ENCODE data around the gene BNC2.

BNC2 gene

DNA sequence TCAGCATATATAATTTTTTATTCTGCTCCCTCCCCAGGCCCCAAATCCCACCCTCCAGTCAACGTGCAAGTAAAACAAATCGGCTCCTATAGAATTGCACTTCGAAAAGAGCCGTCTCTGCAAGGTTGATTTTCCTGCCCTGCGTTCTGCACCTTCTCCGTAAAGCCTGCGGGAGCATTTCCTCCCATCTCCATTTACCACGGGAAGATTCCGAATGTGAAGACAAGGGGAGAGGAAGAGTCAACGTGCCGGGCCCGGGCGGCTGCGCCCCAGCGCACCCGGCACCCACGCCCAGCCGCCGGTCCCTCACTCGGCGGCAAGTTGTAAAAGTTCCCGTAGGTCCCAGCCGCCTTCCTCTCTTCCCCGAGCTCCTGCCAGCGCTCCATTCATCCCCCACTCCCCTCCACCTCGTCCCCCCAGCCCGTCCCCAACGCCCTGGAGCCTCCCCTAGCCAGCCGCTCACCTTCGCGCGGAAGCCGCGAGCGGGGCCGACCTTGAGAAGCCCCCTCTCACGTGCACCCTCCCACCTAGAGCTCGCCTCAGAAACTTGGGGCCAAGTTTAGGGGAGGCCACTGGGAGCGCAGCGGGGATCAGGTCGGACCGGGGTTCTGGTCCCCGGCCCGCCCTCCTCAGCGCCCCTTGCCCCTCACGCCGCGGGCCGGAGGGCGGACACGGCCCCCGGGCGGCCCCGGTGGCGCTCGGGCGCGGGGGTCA lies 431 bp downstream of the BNC2 start:
- in situ Hi-C loops (cut with MboI; ENCODE audit: low sequenced_read_pairs), result no loop called here

GRCh38 chr9:16869131-16869881 lies 1.2 kb downstream of the BNC2 start:
- in situ Hi-C loops (cut with MboI; ENCODE audit: low sequenced_read_pairs), result no loop called here

GRCh38 chr9:16868701-16869100 lies 1.8 kb downstream of the BNC2 start:
- in situ Hi-C loops (cut with MboI; ENCODE audit: low sequenced_read_pairs), result no loop called here

DNA sequence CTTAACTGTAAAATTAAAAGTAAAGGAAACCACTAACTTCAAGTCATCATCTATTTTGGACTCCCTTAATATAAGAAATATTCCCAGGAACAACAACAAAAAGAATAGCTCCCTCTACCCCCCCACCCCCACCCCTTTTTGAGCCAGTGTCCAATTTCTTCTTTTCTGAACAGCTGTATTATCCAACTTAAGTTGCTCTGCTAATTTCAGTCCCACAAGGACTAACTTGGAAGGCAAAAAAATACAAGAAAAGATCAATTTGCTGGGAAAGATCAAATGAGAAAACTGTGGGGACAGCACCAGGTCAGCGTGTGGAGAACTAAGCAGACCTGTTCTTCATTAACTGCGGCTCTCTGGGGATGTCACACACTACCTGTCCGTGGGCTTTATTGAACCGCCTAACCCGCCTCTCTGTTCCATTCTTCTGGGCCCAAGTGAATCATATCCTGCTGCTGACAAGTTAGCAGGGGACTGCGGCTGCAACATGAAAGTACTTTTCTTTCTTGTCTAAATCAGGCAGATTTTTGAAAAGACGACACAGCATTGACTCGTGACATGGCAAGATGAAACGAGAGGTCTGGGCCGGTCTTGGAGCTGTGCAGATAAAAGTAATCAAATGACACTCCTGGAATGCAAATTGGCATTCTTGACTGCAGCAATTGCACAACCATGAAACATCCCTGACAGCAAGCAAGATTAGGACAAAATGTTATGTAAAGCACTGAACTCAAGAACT lies 2.7 kb downstream of the BNC2 start:
- in situ Hi-C loops (cut with MboI; ENCODE audit: low sequenced_read_pairs), result no loop called here

DNA sequence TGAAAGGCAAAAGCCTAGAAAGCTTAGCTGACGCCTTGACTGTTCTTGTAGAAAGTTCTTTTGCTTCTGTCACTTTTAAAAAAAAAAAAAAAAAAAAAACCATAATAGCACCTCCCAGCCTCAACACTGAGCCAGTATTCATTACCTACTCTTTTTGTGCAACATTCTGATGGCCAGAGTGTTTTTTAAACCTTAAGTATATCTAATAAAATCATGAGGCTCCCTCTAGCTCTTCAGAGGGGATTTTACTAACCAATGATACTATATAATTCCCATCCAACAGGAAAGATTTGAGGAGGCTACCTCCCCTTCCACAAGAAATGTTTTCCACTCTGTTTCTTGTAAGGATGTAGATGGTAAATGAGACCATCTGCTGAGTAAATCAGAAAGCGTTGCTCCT lies 3.9 kb downstream of the BNC2 start:
- in situ Hi-C loops (cut with MboI; ENCODE audit: low sequenced_read_pairs), result no loop called here

GRCh38 chr9:16864649-16865434 lies 5.6 kb downstream of the BNC2 start:
- in situ Hi-C loops (cut with MboI; ENCODE audit: low sequenced_read_pairs), result no loop called here

DNA sequence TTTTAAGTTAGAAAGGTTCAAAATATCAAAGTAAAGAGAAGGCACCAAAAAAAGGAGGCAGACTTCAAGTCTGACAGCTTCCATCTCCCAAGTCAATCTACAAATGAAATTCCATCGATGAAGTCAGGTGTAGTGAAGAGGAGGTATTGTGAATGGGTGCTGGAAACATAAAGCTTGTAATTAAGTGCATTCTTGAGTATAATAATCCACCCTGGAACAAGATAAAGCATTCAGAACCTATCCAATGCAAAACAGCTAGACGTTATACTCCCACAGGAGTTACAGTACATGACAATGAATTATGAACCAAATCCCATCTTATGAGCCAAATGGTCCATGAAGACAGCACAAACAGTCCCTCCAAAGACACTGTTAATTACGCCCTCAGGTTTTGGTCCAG lies 22.3 kb downstream of the BNC2 start:
- in situ Hi-C loops (cut with MboI; ENCODE audit: low sequenced_read_pairs), result no loop called here

GRCh38 chr9:16846986-16847385 lies 23.5 kb downstream of the BNC2 start:
- in situ Hi-C loops (cut with MboI; ENCODE audit: low sequenced_read_pairs), result no loop called here

- in situ Hi-C loops (cut with MboI; ENCODE audit: low sequenced_read_pairs), result no loop called here
Observed at GRCh38 chr9:16846367-16846766, 24.1 kb downstream of the BNC2 start.

- in situ Hi-C loops (cut with MboI; ENCODE audit: low sequenced_read_pairs), result no loop called here
Observed at GRCh38 chr9:16834817-16835216, 35.7 kb downstream of the BNC2 start.

DNA sequence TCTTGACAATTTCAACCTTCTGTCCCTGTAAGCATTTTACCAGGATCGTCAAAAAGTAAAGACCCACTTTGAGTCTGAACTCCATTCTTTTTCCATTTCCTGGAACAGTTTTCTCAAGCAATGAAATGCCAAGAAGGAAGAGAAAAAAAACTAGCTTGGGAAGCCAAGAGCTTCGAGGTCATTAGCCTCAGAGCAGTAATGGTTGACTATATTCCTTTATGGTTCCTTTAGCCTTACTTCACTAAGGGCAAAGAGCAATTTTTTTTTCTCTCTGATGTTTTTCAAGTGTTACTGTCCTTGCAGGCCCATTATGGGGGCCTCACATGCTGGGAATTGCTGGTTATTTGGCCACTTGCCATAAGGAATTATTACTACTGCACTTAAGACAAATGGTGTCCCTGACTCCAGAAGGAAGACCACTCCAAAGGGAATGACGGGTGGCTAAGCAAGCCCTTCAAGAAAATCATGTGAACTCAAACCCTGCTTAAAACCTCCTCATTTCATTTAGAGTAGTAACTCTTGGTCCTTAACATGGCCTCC lies 37.1 kb downstream of the BNC2 start:
- in situ Hi-C loops (cut with MboI; ENCODE audit: low sequenced_read_pairs), result no loop called here

- in situ Hi-C loops (cut with MboI; ENCODE audit: low sequenced_read_pairs), result no loop called here
Observed at GRCh38 chr9:16832101-16832500, 38.4 kb downstream of the BNC2 start.

GRCh38 chr9:16830806-16831205 lies 39.7 kb downstream of the BNC2 start:
- in situ Hi-C loops (cut with MboI; ENCODE audit: low sequenced_read_pairs), result no loop called here

GRCh38 chr9:16828340-16829281 lies 41.9 kb downstream of the BNC2 start:
- in situ Hi-C loops (cut with MboI; ENCODE audit: low sequenced_read_pairs), result no loop called here

- in situ Hi-C loops (cut with MboI; ENCODE audit: low sequenced_read_pairs), result no loop called here
Observed at GRCh38 chr9:16825971-16826625, 44.4 kb downstream of the BNC2 start.

DNA sequence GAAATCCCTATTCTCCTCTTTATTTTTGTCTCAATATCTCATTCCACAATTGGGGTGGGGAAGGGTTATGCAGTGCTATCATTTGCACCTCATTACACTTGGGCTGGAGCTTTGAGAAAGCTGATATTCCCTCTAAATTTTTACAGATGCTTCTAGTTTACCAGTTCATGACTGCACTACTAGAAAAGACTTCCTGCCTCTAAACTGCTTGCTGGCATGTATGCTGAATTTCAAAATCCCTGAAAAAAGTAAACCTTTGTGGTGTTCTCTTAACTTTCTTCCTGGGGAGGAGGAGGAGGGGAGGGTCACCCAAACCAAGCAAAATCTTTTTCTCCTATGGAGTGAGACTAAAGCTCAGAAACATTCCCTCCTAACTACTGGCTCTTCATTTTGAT lies 45.1 kb downstream of the BNC2 start:
- in situ Hi-C loops (cut with MboI; ENCODE audit: low sequenced_read_pairs), result no loop called here

GRCh38 chr9:16824545-16825330 lies 45.7 kb downstream of the BNC2 start:
- in situ Hi-C loops (cut with MboI; ENCODE audit: low sequenced_read_pairs), result no loop called here

DNA sequence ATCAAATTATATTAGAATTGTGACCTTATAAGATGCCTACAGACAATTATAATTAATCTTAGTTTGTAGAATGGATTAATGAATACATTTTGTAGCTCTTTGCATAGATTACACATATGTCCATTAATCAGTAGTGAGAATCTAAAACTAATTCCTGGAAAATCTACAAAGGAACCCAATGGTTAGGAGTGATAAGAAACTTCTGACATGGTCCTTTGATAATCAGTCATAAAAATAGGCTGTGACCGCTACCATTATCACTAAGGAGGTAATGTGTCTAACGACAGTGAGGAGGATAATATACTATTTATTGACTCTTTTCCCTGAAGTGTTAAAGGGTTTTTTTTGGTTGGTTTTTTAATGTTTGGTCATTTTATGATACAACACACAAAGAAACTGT lies 46.6 kb downstream of the BNC2 start:
- in situ Hi-C loops (cut with MboI; ENCODE audit: low sequenced_read_pairs), result no loop called here

Measured in HL-60/S4 treated with phorbol 12-myristate 13-acetate at 8.2 ng/mL for 4 days and 3 days (cell line).